Cardiac muscle cell (in vitro differentiated cells and primary cell): ENCODE data around the gene NUP133. TPM values are rescaled to one million over a fixed set of nuclear protein-coding genes. Genes with fewer than 3 reads are reported as not detected.

Source experiments
- DNase-seq, 2 donors: peaks; one replicate each; pipeline versions ENCODE4 v3.0.0 to v3.0.0-alpha.2; 2010 to 2017; ENCODE audit warnings: low read depth in 1 of 2, low spot score in 1 of 2
- H3K27ac ChIP-seq: fragments of 200-600 bp; sonication (generic); 2 replicates; pipeline ENCODE4 v1.5.1; 2016
- H3K27me3 ChIP-seq: fragments of 200-600 bp; sonication (generic); 2 replicates; pipeline ENCODE4 v1.6.0; 2016; ENCODE audit warnings: control low read depth
- H3K36me3 ChIP-seq: fragments of 200-600 bp; sonication (generic); 2 replicates; pipeline ENCODE4 v1.5.1; 2016; ENCODE audit warnings: control low read depth
- H3K4me1 ChIP-seq: fragments of 200-600 bp; sonication (generic); 2 replicates; pipeline ENCODE4 v1.8.1; 2017; ENCODE audit warnings: low read depth, mild to moderate bottlenecking, mixed run types
- H3K4me3 ChIP-seq: fragments of 200-600 bp; sonication (generic); 2 replicates; pipeline ENCODE4 v1.5.1; 2016; ENCODE audit warnings: mild to moderate bottlenecking
- H3K9me3 ChIP-seq: fragments of 200-600 bp; sonication (generic); 2 replicates; pipeline ENCODE4 v1.5.1; 2017; ENCODE audit warnings: low read depth, mild to moderate bottlenecking, control low read depth
- CTCF ChIP-seq: IDR thresholded peaks from 2 replicates; pipeline ENCODE4 v1.5.1; 2012; ENCODE audit warnings: low read depth, mild to moderate bottlenecking, low read length
- polyA plus RNA-seq: library from polyadenylated mRNA; unstranded; fragments of >200 nt; fragmentation: Nextera tagmentation; extraction: Ambion mirVana; gene quantifications from 2 replicates; pipeline ENCODE4 v1.2.1, GENCODE V29; 2016
- total RNA-seq: library from RNA; depleted of rRNA; stranded (reverse); fragments of >200 nt; gene quantifications from 2 replicates; pipeline ENCODE4 v1.2.3, GENCODE V29; 2016

The NUP133 gene
- total and polyA plus RNA-seq, 2 experiments from 2014 or later: 33.6 to 60.2 TPM

- Histone ChIP-seq H3K9me3 (no peaks in the 10 kb centered on the region), H3K36me3 (peaks cover 11% of the 10 kb centered on the region), H3K27me3 (no peaks in the 10 kb centered on the region), H3K4me1 (peaks cover 7% of the 10 kb centered on the region), H3K27ac (peak overlapping the region; percentile 98), H3K4me3 (peak overlapping the region; percentile 79)
- TF ChIP-seq CTCF: no peak
- no peak for DNase-seq
Measured at GRCh38 chr1:229507502-229507901, 639 bp downstream of the NUP133 start.

GRCh38 chr1:229506633-229507032 is 1.5 kb downstream of the NUP133 start:
- no peak for DNase-seq
- peak overlapping the region; percentile 79 for H3K4me3 ChIP-seq
- H3K4me1 ChIP-seq: peaks cover 7% of the 10 kb centered on the region
- peaks cover 13% of the 10 kb centered on the region for H3K36me3 ChIP-seq
- H3K9me3 ChIP-seq: no peaks in the 10 kb centered on the region
- TF ChIP-seq CTCF: no peak
- no peak overlapping the region for H3K27ac ChIP-seq
- no peaks in the 10 kb centered on the region for H3K27me3 ChIP-seq

GRCh38 chr1:229495782-229496181 is 12.4 kb downstream of the NUP133 start:
- TF ChIP-seq CTCF: no peak
- Histone ChIP-seq H3K9me3 (no peaks in the 10 kb centered on the region), H3K27me3 (no peaks in the 10 kb centered on the region), H3K4me3 (no peak overlapping the region), H3K36me3 (peaks cover 78% of the 10 kb centered on the region), H3K4me1 (no peaks in the 10 kb centered on the region), H3K27ac (no peak overlapping the region)
- DNase-seq: no peak

- Histone ChIP-seq H3K9me3 (no peaks in the 10 kb centered on the region), H3K27me3 (no peaks in the 10 kb centered on the region), H3K4me1 (no peaks in the 10 kb centered on the region), H3K36me3 (peaks cover 63% of the 10 kb centered on the region), H3K27ac (no peak overlapping the region), H3K4me3 (no peak overlapping the region)
- TF ChIP-seq CTCF: no peak
- no peak for DNase-seq
Measured at GRCh38 chr1:229487181-229487580, 21.0 kb downstream of the NUP133 start.

GRCh38 chr1:229485318-229485717 is 22.8 kb downstream of the NUP133 start:
- Histone ChIP-seq H3K27me3 (no peaks in the 10 kb centered on the region), H3K4me1 (peaks cover 2% of the 10 kb centered on the region), H3K36me3 (peaks cover 58% of the 10 kb centered on the region), H3K27ac (no peak overlapping the region), H3K9me3 (no peaks in the 10 kb centered on the region), H3K4me3 (no peak overlapping the region)
- DNase-seq: no peak
- TF ChIP-seq CTCF: no peak

- H3K27ac ChIP-seq: peak overlapping the region; percentile 20
- no peak overlapping the region for H3K4me3 ChIP-seq
- H3K4me1 ChIP-seq: peaks cover 18% of the 10 kb centered on the region
- no peak for DNase-seq
- peaks cover 43% of the 10 kb centered on the region for H3K36me3 ChIP-seq
- no peaks in the 10 kb centered on the region for H3K9me3 ChIP-seq
- no peak for TF ChIP-seq CTCF
- no peaks in the 10 kb centered on the region for H3K27me3 ChIP-seq
Measured at GRCh38 chr1:229482511-229482910, 25.6 kb downstream of the NUP133 start.
